Measurements from ENCODE around the gene PCDHA5.

DNA sequence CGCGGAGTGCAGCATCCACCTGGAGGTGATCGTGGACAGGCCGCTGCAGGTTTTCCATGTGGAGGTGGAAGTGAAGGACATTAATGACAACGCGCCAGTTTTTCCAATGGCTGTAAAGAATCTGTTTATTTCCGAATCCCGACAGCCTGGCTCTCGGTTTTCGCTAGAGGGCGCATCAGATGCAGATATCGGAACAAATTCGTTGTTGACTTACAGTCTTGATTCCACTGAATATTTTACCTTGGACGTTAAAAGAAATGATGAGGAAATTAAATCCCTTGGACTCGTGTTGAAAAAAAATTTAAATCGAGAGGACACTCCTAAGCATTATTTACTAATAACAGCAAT, 19.9 kb upstream of the PCDHA5 start:
- TF ChIP-seq CTCF (IDR thresholded peaks at IDR 0.05), result peak in 3 of 6 experiments; percentile 9 to 34 (median 27)
- no peak for TF ChIP-seq POLR2A (IDR thresholded peaks at IDR 0.05)
